PC-3 (cell line): ENCODE results near the gene SBSN.

Experiments
- CTCF ChIP-seq: fragments of 300-600 bp; sonication (generic); conservative IDR thresholded peaks from 2 replicates; pipeline ENCODE4 v1.5.1; 2017; ENCODE audit warnings: antibody characterized with exemption, low read depth, mild to moderate bottlenecking, low read length
- EZH2 ChIP-seq: fragments of 300-600 bp; sonication (generic); IDR thresholded peaks from one replicate; pipeline ENCODE4 v1.6.1; 2017; ENCODE audit warnings: antibody characterized with exemption, mild to moderate bottlenecking, low read length; ENCODE audit not compliant: unreplicated experiment
- EZH2phosphoT487 ChIP-seq: fragments of 300-600 bp; sonication (generic); IDR thresholded peaks from 2 replicates; pipeline ENCODE4 v1.6.1; 2018; ENCODE audit warnings: mild to moderate bottlenecking, antibody characterized with exemption, low read length, borderline replicate concordance

GRCh38 chr19:35498984-35499527 is 29.1 kb downstream of the SBSN start:
- TF ChIP-seq CTCF: no peak
- no peak for TF ChIP-seq EZH2phosphoT487
- TF ChIP-seq EZH2: no peak
